Stimulated activated CD8-positive, alpha-beta memory T cell treated with anti-CD3 and anti-CD28 coated beads, Interleukin-4, amount 100 ng/mL, for 24 hours (primary cell): ENCODE measurements around the gene TNIP1.

ENCODE experiments used
- DNase-seq: peaks from one replicate; pipeline ENCODE4 v3.0.0-alpha.2; 2020; ENCODE audit warnings: low read depth

TNIP1 gene

GRCh38 chr5:151021746-151022145 lies 59.1 kb downstream of the TNIP1 start:
- no peak for DNase-seq

GRCh38 chr5:151020304-151021110 lies 60.3 kb downstream of the TNIP1 start, which contains the start of gene GPX3:
Gene GPX3, plus strand, starts transcription at chr5:151020591. Its CDS starts 64 bp downstream, at chr5:151020655.
- DNase-seq = peak; percentile 12

GRCh38 chr5:151019331-151019730 lies 61.5 kb downstream of the TNIP1 start:
- no peak for DNase-seq

- DNase-seq = no peak
Observed at GRCh38 chr5:151018846-151019245, 62.0 kb downstream of the TNIP1 start.

GRCh38 chr5:151017897-151018296 lies 62.9 kb downstream of the TNIP1 start:
- DNase-seq = no peak

- no peak for DNase-seq
Observed at GRCh38 chr5:151016700-151017099, 64.1 kb downstream of the TNIP1 start.

GRCh38 chr5:151015974-151016587 lies 64.8 kb downstream of the TNIP1 start:
- DNase-seq = no peak

- no peak for DNase-seq
Observed at GRCh38 chr5:151014680-151015343, 66.0 kb downstream of the TNIP1 start.

- DNase-seq = no peak
Observed at GRCh38 chr5:151012862-151013261, 68.0 kb downstream of the TNIP1 start.

- no peak for DNase-seq
Observed at GRCh38 chr5:151008906-151009305, 71.9 kb downstream of the TNIP1 start.

- no peak for DNase-seq
Observed at GRCh38 chr5:151008210-151008491, 72.7 kb downstream of the TNIP1 start.

GRCh38 chr5:151007430-151008209 lies 73.2 kb downstream of the TNIP1 start:
- DNase-seq = no peak

GRCh38 chr5:151006704-151007334 lies 74.0 kb downstream of the TNIP1 start:
- DNase-seq = no peak

DNA sequence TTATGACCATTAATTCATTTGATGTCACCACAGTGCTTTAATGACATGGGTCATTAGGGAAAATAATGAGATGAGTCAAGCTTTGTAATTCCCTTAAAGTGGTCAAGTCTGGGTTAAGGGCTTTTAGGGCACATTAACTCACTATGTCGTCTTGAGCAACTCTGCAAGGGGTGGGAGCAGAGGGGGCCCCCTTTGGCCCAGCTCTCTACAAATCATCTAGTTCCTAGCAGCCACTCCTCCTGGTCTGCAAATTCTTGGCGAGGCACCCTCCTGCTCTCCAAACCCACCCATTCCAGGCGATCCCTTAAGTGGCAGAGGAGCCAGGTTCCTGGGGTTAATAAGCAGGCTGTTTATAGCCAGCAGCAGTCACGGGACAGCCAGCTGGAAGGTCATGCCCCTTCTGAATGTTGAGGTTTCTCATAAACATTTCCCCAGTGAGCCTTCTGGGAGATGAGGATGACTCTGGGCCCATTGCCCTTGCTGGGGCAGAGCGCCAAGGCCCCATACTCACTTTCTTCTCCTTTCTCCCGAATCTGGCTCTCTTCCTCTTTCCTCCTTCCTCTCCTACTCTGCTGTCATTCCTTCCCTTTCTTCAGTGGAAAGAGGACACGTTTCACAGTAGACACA lies 74.8 kb downstream of the TNIP1 start:
- DNase-seq = no peak

GRCh38 chr5:151005187-151005949 lies 75.5 kb downstream of the TNIP1 start:
- DNase-seq = no peak

GRCh38 chr5:151004499-151004898 lies 76.3 kb downstream of the TNIP1 start:
- no peak for DNase-seq

DNA sequence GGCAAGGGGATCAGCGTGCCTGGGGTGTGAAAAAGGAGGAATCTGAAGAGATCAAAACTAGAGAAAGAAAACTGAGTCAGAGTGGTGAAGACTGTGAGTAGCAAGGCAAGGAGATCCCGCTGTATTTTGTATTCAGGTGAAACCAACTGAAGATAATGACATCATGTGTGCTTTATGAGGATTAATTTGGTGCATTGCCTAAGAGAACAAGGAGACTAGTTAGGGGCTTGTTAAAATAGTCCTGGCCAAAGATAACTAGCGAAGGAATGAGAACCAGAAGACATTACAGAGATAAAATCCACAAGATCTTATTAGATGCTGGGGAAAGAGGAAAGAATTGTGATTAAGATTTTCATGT lies 77.4 kb downstream of the TNIP1 start:
- DNase-seq = no peak

DNA sequence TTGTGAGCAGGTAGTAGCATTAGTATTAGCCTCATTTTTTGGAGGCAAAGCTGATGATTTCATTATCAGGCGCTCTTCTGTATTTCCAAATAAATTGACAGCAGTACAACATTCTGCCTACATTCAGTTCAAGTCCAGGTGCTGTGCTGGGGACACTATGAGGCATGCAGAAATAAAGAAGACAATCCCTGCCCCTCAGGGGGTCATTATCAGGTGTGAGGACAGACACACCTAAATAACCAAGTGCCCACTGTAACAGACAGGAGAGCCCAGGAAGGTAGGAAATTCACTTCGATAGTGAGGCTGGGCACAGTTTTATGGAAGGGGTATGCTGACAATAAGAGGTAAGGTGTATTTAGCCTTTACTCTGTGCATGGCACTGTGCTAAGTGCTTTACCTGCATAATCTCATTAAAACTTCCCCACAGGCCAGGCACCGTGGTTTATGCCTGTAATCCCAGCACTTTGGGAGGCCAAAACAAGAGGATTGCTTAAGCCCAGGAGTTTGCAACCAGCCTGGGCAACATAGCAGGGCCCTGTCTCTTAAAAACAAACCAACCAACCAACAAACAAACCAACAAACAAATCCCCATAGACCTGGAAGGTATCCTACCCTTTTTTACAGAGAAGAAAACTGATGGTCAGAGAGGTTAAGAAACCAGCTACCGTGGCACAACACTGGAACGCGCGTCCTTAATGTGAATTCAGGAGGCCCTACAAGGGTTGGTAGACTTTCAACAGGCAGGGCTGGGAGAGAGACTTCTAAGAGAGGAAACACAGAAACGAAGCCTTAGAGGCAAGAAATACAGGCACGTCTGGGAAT lies 77.9 kb downstream of the TNIP1 start:
- no peak for DNase-seq

GRCh38 chr5:151002250-151002649 lies 78.6 kb downstream of the TNIP1 start:
- no peak for DNase-seq

GRCh38 chr5:151001436-151001835 lies 79.4 kb downstream of the TNIP1 start:
- DNase-seq = no peak
